HepG2 (cell line): Measurements from ENCODE around the gene C1QTNF3. TPM values are rescaled to one million over a fixed set of nuclear protein-coding genes. Genes with fewer than 3 reads are reported as not detected.

Experiments used
- ATAC-seq: fragments of 200-7000 bp; cut with Tn5 transposase; 3 replicates; pipeline ENCODE4 v1.9.1; 2020; ENCODE audit warnings: mild to moderate bottlenecking, moderate library complexity
- BruUV-seq: library from RNA; stranded (reverse); fragments of 400-500 nt; replicated peaks from 2 replicates; lab custom pipeline; 2021; lab: Mats Ljungman, UMichigan
- CTCF ChIA-PET: fragments of 300-600 bp; formaldehyde crosslinking; extraction: SDS; loops from one replicate; lab custom pipeline; 2021; ENCODE audit warnings: low total read pairs, inconsistent platforms, low intra/inter-chr PET ratio; lab: Yijun Ruan, JAX
- POLR2A ChIA-PET: fragments of 350-600 bp; sonication (Branson Sonifier 250); formaldehyde crosslinking; loops from one replicate; lab custom pipeline; 2020; ENCODE audit warnings: antibody characterized with exemption, inconsistent platforms; lab: Yijun Ruan, JAX
- DNase-seq: peaks from one replicate; pipeline ENCODE4 v3.0.0-alpha.2; 2015; ENCODE audit warnings: low spot score
- FAIRE-seq: peaks from 3 replicates; lab custom pipeline; 2011; peaks lifted over from hg19 to GRCh38; lab: Jason Lieb, UNC
- H2AFZ ChIP-seq: one replicate; pipeline ENCODE4 v1.6.1; 2011; ENCODE audit warnings: low read length, inconsistent platforms
- H3K27ac ChIP-seq: fragments of 300-600 bp; 3 replicates; pipeline ENCODE4 v1.8.0; 2011; ENCODE audit warnings: mixed run types, mild to moderate bottlenecking, mixed read lengths, low read length, inconsistent platforms; ENCODE audit not compliant: insufficient read depth; ENCODE audit errors: extremely low read length
- H3K27me3 ChIP-seq, 2 experiments: fragments of 200-600 bp in 1 of 2; 2 replicates in 1 of 2; 3 replicates in 1 of 2; pipeline versions ENCODE4 v1.6.0 to v1.8.0; 2011; ENCODE audit warnings: low read length in 2 of 2, mild to moderate bottlenecking in 2 of 2, moderate library complexity in 2 of 2, inconsistent platforms in 1 of 2; ENCODE audit not compliant: insufficient read depth in 2 of 2, control insufficient read depth in 1 of 2
- H3K36me3 ChIP-seq, 2 experiments: fragments of 200-600 bp in 1 of 2; replicated peaks in 1 of 2; 2 replicates in 1 of 2; 3 replicates in 1 of 2; pipeline versions ENCODE4 v1.5.1 to v1.8.0; 2011; ENCODE audit warnings: low read length in 2 of 2, inconsistent platforms in 1 of 2; ENCODE audit not compliant: insufficient read depth in 2 of 2, control insufficient read depth in 1 of 2
- H3K4me1 ChIP-seq: 2 replicates; pipeline ENCODE4 v1.5.1; 2012; ENCODE audit warnings: low read length, inconsistent platforms; ENCODE audit not compliant: insufficient read depth
- H3K4me2 ChIP-seq: 2 replicates; pipeline ENCODE4 v1.6.0; 2011; ENCODE audit warnings: low read depth, low read length, inconsistent platforms
- H3K4me3 ChIP-seq, 3 experiments: fragments of 200-600 bp in 1 of 3; sonication (generic), shearing (Covaris generic) in 1 of 3; replicated peaks in 1 of 3; 2 replicates each; pipeline ENCODE4 v1.5.1; 2011 to 2016; ENCODE audit warnings: low read length in 3 of 3, inconsistent platforms in 2 of 3, low read depth in 2 of 3, mild to moderate bottlenecking in 2 of 3, control low read depth in 1 of 3, mixed read lengths in 1 of 3; ENCODE audit not compliant: insufficient read depth in 1 of 3
- H3K79me2 ChIP-seq: one replicate; pipeline ENCODE4 v1.6.1; 2011; ENCODE audit warnings: low read length, inconsistent platforms; ENCODE audit not compliant: insufficient read depth
- H3K9ac ChIP-seq: 2 replicates; pipeline ENCODE4 v1.6.0; 2011; ENCODE audit warnings: mild to moderate bottlenecking, low read depth, low read length, inconsistent platforms; ENCODE audit not compliant: insufficient read depth
- H3K9me3 ChIP-seq: 2 replicates; pipeline ENCODE4 v1.5.1; 2012; ENCODE audit warnings: mild to moderate bottlenecking, low read length
- H4K20me1 ChIP-seq: 2 replicates; pipeline ENCODE4 v1.6.0; 2011; ENCODE audit warnings: inconsistent platforms, mild to moderate bottlenecking, low read length, moderate library complexity; ENCODE audit not compliant: insufficient read depth
- AFF4 ChIP-seq: sonication (generic); formaldehyde crosslinking; IDR thresholded peaks from 2 replicates; pipeline ENCODE4 v1.4.0; 2020; ENCODE audit warnings: missing genetic modification reagents
- IKZF4 ChIP-seq: sonication (generic); formaldehyde crosslinking; IDR thresholded peaks from 2 replicates; pipeline ENCODE4 v1.5.1; 2020; ENCODE audit warnings: borderline replicate concordance, mild to moderate bottlenecking, low read depth, missing genetic modification reagents; ENCODE audit errors: not compliant biosample characterization
- IKZF5 ChIP-seq: IDR thresholded peaks from 2 replicates; pipeline ENCODE4 v1.6.1; 2018; ENCODE audit warnings: missing genetic modification reagents, mild to moderate bottlenecking, missing compliant biosample characterization
- MXD3 ChIP-seq: IDR thresholded peaks from 2 replicates; pipeline ENCODE4 v1.6.1; 2016; ENCODE audit warnings: mild to moderate bottlenecking, missing biosample characterization, missing genetic modification reagents
- SMAD1 ChIP-seq: sonication (generic); formaldehyde crosslinking; IDR thresholded peaks from 2 replicates; pipeline ENCODE4 v1.4.0; 2020; ENCODE audit warnings: missing genetic modification reagents, low read depth, mild to moderate bottlenecking, borderline replicate concordance
- SOX6 ChIP-seq, 2 experiments: fragments of 450-650 bp in 1 of 2; sonication (generic) in 1 of 2; formaldehyde crosslinking in 1 of 2; IDR thresholded peaks; 2 replicates each; pipeline versions ENCODE4 v1.4.0 to v1.6.1; 2017 to 2020; ENCODE audit warnings: antibody characterized with exemption in 1 of 2, mild to moderate bottlenecking in 1 of 2, missing genetic modification reagents in 1 of 2
- THRA ChIP-seq: sonication (generic); formaldehyde crosslinking; IDR thresholded peaks from 2 replicates; pipeline ENCODE4 v1.4.0; 2020; ENCODE audit warnings: missing genetic modification reagents, borderline replicate concordance
- ZMYM3 ChIP-seq: sonication (generic); formaldehyde crosslinking; IDR thresholded peaks from 2 replicates; pipeline ENCODE4 v1.5.1; 2020; ENCODE audit warnings: mild to moderate bottlenecking, missing genetic modification reagents
- ZNF557 ChIP-seq: sonication (generic); formaldehyde crosslinking; IDR thresholded peaks from 2 replicates; pipeline ENCODE4 v1.4.0; 2020; ENCODE audit warnings: missing genetic modification reagents
- ZNF660 ChIP-seq: sonication (generic); formaldehyde crosslinking; IDR thresholded peaks from 2 replicates; pipeline ENCODE4 v1.5.1; 2020; ENCODE audit warnings: mild to moderate bottlenecking, low read depth, missing genetic modification reagents, borderline replicate concordance
- ZNF891 ChIP-seq: sonication (generic); formaldehyde crosslinking; IDR thresholded peaks from 2 replicates; pipeline ENCODE4 v1.5.0; 2020; ENCODE audit warnings: mild to moderate bottlenecking, missing genetic modification reagents
- WGBS: methylation state at CpG from one replicate; pipeline ENCODE4 v1.1.6; 2017; ENCODE audit warnings: low lambda C conversion rate; 5-methylcytosine and 5-hydroxymethylcytosine counted together
- in situ Hi-C: cut with HindIII; loops from 2 replicates; pipeline ENCODE4 v1.10.0; 2017; ENCODE audit warnings: low pct_unique_long_range_greater_than_20kb; ENCODE audit not compliant: extremely low pct_ligation_motif_present
- intact Hi-C: fragments of 100-400 bp; cut with micrococcal nuclease; formaldehyde crosslinking; loops from one replicate; pipeline ENCODE4 v1.10.0; 2022; ENCODE audit not compliant: unreplicated experiment
- polyA plus RNA-seq, 8 experiments: library from polyadenylated mRNA; depleted of rRNA in 3 of 8; stranded (reverse) in 7 of 8; unstranded in 1 of 8; fragments of >200 nt; fragmentation: Illumina TruSeq in 4 of 8; extraction: Trizol in 4 of 8; gene quantifications; 2 replicates each; pipeline versions ENCODE4 v1.2.1 to v1.2.3, GENCODE V29; 2011 to 2016; ENCODE audit warnings: low read depth in 4 of 8, missing spikeins in 1 of 8, mixed read lengths in 1 of 8; ENCODE audit not compliant: insufficient read depth in 1 of 8
- total RNA-seq, 5 experiments: library from RNA; depleted of rRNA; stranded (reverse); fragments of >200 nt; fragmentation: Illumina TruSeq; extraction: Trizol; gene quantifications; 2 replicates each; pipeline ENCODE4 v1.2.3, GENCODE V29; 2016; ENCODE audit warnings: low read depth in 1 of 5

C1QTNF3 gene
- total and polyA plus RNA-seq, 2 of the 13 experiments (the other 11 are each of a cell fraction or from before 2014, with no cell fraction given) = 3.3 to 10.8 TPM

GRCh38 chr5:34021334-34021733 lies 21.7 kb downstream of the C1QTNF3 start:
- whole genome bisulfite sequencing = 96% methylated on average over 2 of the region's 2 CpGs
- BruUV-seq = no TSS peak
- H3K27me3 ChIP-seq = no peaks in the 10 kb centered on the region
- DNase-seq (no peak), ATAC-seq (no peak), FAIRE-seq (no peak)
- peaks cover 10% of the 10 kb centered on the region for H3K4me1 ChIP-seq
- intact Hi-C loops = no loop called here
- no peak overlapping the region for H3K4me3 ChIP-seq
- H3K27ac ChIP-seq = no peak overlapping the region
- no peaks in the 10 kb centered on the region for H3K9me3 ChIP-seq
- peaks cover 0 to 13% of the 10 kb centered on the region in 2 experiments; a peak in 2 of 5 replicates for H3K36me3 ChIP-seq
- ChIA-PET CTCF (no interaction called here), POLR2A (interaction anchor here (1.8 kb wide), 1 partner anchor 13 kb away, joined by 9 read pairs; the partner anchor contains the start of gene AMACR)
- H2AFZ ChIP-seq = no peak overlapping the region
- no peaks in the 10 kb centered on the region for H3K79me2 ChIP-seq
- H4K20me1 ChIP-seq = no peaks in the 10 kb centered on the region
- H3K9ac ChIP-seq = no peak overlapping the region
- in situ Hi-C loops = no loop called here
- H3K4me2 ChIP-seq = no peak overlapping the region
- TF ChIP-seq IKZF4 (CRISPR knock-in tag) (no peak), THRA (CRISPR knock-in tag) (no peak), SOX6 (IDR thresholded peaks at IDR 0.05) (no peak), SOX6 (CRISPR knock-in tag; IDR thresholded peaks at IDR 0.05) (no peak), IKZF5 (CRISPR knock-in tag) (no peak), ZMYM3 (CRISPR knock-in tag) (no peak), AFF4 (no peak), ZNF660 (CRISPR knock-in tag) (no peak), MXD3 (CRISPR knock-in tag) (no peak), SMAD1 (CRISPR knock-in tag) (no peak), ZNF557 (CRISPR knock-in tag) (no peak), ZNF891 (no peak)
